ENCODE results near the gene BTG3.

BTG3 gene

GRCh38 chr21:17631195-17631594, 18.5 kb upstream of the BTG3 start:
- no peak for DNase-seq (ENCODE audit: low spot score)
- H3K36me3 ChIP-seq (ENCODE audit: low read depth): no peaks in the 10 kb centered on the region

GRCh38 chr21:17622018-17622417, 9.3 kb upstream of the BTG3 start:
- H3K27ac ChIP-seq (ENCODE audit: poor library complexity, severe bottlenecking): no peak overlapping the region
- H3K4me1 ChIP-seq (ENCODE audit: insufficient read depth, poor library complexity, severe bottlenecking): no peaks in the 10 kb centered on the region
- H3K4me3 ChIP-seq (ENCODE audit: severe bottlenecking): no peak overlapping the region
- H3K27me3 ChIP-seq (ENCODE audit: insufficient read depth, poor library complexity, severe bottlenecking): peaks cover 4% of the 10 kb centered on the region
- no peaks in the 10 kb centered on the region for H3K36me3 ChIP-seq (ENCODE audit: low read depth)
- no peaks in the 10 kb centered on the region for H3K9me3 ChIP-seq (ENCODE audit: severe bottlenecking)
- no peak for DNase-seq (ENCODE audit: low spot score)
- no peak for ATAC-seq (ENCODE audit: low read depth)
- no peak for TF ChIP-seq CTCF (IDR thresholded peaks at IDR 0.05; ENCODE audit: poor library complexity, severe bottlenecking)

More at GRCh38 chr21:17631195-17631594, 18.5 kb upstream of the BTG3 start:
- Histone ChIP-seq H3K4me3 (ENCODE audit: severe bottlenecking) (no peak overlapping the region), H3K4me1 (ENCODE audit: insufficient read depth, poor library complexity, severe bottlenecking) (no peaks in the 10 kb centered on the region), H3K27ac (ENCODE audit: poor library complexity, severe bottlenecking) (no peak overlapping the region), H3K27me3 (ENCODE audit: insufficient read depth, poor library complexity, severe bottlenecking) (no peaks in the 10 kb centered on the region), H3K9me3 (ENCODE audit: severe bottlenecking) (no peaks in the 10 kb centered on the region)
- no peak for TF ChIP-seq CTCF (IDR thresholded peaks at IDR 0.05; ENCODE audit: poor library complexity, severe bottlenecking)
- no peak for ATAC-seq (ENCODE audit: low read depth)

GRCh38 chr21:17616831-17617230, 4.1 kb upstream of the BTG3 start:
- Histone ChIP-seq H3K27me3 (ENCODE audit: insufficient read depth, poor library complexity, severe bottlenecking) (no peaks in the 10 kb centered on the region), H3K4me1 (ENCODE audit: insufficient read depth, poor library complexity, severe bottlenecking) (no peaks in the 10 kb centered on the region), H3K36me3 (ENCODE audit: low read depth) (no peaks in the 10 kb centered on the region), H3K4me3 (ENCODE audit: severe bottlenecking) (no peak overlapping the region), H3K27ac (ENCODE audit: poor library complexity, severe bottlenecking) (no peak overlapping the region), H3K9me3 (ENCODE audit: severe bottlenecking) (no peaks in the 10 kb centered on the region)
- no peak for ATAC-seq (ENCODE audit: low read depth)
- no peak for DNase-seq (ENCODE audit: low spot score)
- TF ChIP-seq CTCF (IDR thresholded peaks at IDR 0.05; ENCODE audit: poor library complexity, severe bottlenecking): no peak

- Histone ChIP-seq H3K9me3 (ENCODE audit: severe bottlenecking) (no peaks in the 10 kb centered on the region), H3K27me3 (ENCODE audit: insufficient read depth, poor library complexity, severe bottlenecking) (no peaks in the 10 kb centered on the region), H3K27ac (ENCODE audit: poor library complexity, severe bottlenecking) (no peak overlapping the region), H3K36me3 (ENCODE audit: low read depth) (peaks cover 16% of the 10 kb centered on the region; the same call in 1 of the 2 replicates), H3K4me1 (ENCODE audit: insufficient read depth, poor library complexity, severe bottlenecking) (peaks cover 16% of the 10 kb centered on the region), H3K4me3 (ENCODE audit: severe bottlenecking) (peak overlapping the region; percentile 62)
- no peak for DNase-seq (ENCODE audit: low spot score)
- no peak for TF ChIP-seq CTCF (IDR thresholded peaks at IDR 0.05; ENCODE audit: poor library complexity, severe bottlenecking)
- no peak for ATAC-seq (ENCODE audit: low read depth)
Observed at GRCh38 chr21:17613242-17613676, 558 bp upstream of the BTG3 start.

DNA sequence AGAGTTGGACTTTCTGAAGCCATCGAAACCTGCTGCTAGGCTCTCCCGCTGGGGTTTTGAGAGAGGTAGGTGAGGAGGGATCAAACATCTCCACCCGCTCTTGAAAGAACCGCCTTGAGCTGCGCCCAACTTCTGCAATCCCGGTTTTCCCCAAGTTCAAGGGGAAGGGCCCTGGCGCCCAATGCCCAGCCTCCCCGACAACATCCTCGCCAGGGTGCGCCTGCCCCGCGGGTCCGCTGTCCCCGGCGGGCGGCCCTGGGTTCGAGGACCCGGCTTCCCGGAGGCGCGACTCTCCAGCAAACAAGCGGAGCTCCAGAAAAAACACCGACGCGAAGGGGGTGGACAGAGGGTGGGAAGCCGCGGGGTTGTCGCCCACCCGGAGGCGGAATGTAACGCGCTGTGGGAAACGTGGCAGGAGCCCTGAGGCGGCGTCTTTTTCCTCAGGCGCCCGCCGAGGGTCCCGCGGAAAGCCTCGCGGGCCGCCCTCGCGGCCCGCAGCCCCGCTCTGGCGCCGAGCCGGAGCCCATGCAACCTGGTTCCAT, 607 bp downstream of the BTG3 start:
- Histone ChIP-seq H3K27me3 (ENCODE audit: insufficient read depth, poor library complexity, severe bottlenecking) (no peaks in the 10 kb centered on the region), H3K36me3 (ENCODE audit: low read depth) (peaks cover 28% of the 10 kb centered on the region), H3K4me1 (ENCODE audit: insufficient read depth, poor library complexity, severe bottlenecking) (peaks cover 28% of the 10 kb centered on the region), H3K4me3 (ENCODE audit: severe bottlenecking) (peak overlapping the region; percentile 62), H3K27ac (ENCODE audit: poor library complexity, severe bottlenecking) (peak overlapping the region; percentile 40), H3K9me3 (ENCODE audit: severe bottlenecking) (no peaks in the 10 kb centered on the region)
- no peak for TF ChIP-seq CTCF (IDR thresholded peaks at IDR 0.05; ENCODE audit: poor library complexity, severe bottlenecking)
- DNase-seq (ENCODE audit: low spot score) (peak; percentile 58), ATAC-seq (ENCODE audit: low read depth) (peak; percentile 35)
